GM10266 (cell line): ENCODE measurements around the gene HYOU1.
"Not testable (repeated sequence)": the region's sequence is repeated elsewhere in the genome, so short reads cannot be mapped to it uniquely, and the experiment has no call there.

Experiments
- DNase-seq: peaks from one replicate; pipeline ENCODE4 v3.0.0; 2012; ENCODE audit errors: extremely low spot score
- TF ChIP-seq, protein P1 (sequence below): IDR thresholded peaks from 2 replicates; pipeline ENCODE4 v1.5.1; 2012; ENCODE audit warnings: mild to moderate bottlenecking, low read depth; ENCODE audit not compliant: control insufficient read depth, insufficient read depth; ENCODE audit errors: missing control alignments

Gene HYOU1

GRCh38 chr11:119061256-119061655 lies 4.3 kb upstream of the HYOU1 start:
- TF ChIP-seq, protein P1, sequence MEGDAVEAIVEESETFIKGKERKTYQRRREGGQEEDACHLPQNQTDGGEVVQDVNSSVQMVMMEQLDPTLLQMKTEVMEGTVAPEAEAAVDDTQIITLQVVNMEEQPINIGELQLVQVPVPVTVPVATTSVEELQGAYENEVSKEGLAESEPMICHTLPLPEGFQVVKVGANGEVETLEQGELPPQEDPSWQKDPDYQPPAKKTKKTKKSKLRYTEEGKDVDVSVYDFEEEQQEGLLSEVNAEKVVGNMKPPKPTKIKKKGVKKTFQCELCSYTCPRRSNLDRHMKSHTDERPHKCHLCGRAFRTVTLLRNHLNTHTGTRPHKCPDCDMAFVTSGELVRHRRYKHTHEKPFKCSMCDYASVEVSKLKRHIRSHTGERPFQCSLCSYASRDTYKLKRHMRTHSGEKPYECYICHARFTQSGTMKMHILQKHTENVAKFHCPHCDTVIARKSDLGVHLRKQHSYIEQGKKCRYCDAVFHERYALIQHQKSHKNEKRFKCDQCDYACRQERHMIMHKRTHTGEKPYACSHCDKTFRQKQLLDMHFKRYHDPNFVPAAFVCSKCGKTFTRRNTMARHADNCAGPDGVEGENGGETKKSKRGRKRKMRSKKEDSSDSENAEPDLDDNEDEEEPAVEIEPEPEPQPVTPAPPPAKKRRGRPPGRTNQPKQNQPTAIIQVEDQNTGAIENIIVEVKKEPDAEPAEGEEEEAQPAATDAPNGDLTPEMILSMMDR, result no peak
- no peak for DNase-seq

- not testable (repeated sequence) for DNase-seq
Measured at GRCh38 chr11:119059128-119059527, 2.1 kb upstream of the HYOU1 start.

GRCh38 chr11:119056421-119056999 lies 495 bp downstream of the HYOU1 start:
- peak; percentile 37 for DNase-seq
- TF ChIP-seq, protein P1, result no peak

- TF ChIP-seq, protein P1, result peak; percentile 34
- DNase-seq, result no peak
Measured at GRCh38 chr11:119055901-119056300, 1.1 kb downstream of the HYOU1 start.

- DNase-seq, result no peak
- TF ChIP-seq, protein P1, result no peak
Measured at GRCh38 chr11:119054418-119054817, 2.6 kb downstream of the HYOU1 start.

GRCh38 chr11:119052163-119052814 lies 4.7 kb downstream of the HYOU1 start:
- DNase-seq, result no peak
- TF ChIP-seq, protein P1, result no peak

- TF ChIP-seq, protein P1, result no peak
- peak; percentile 80 for DNase-seq
Measured at GRCh38 chr11:119051440-119052162, 5.4 kb downstream of the HYOU1 start.
